HepG2 (cell line): ENCODE data around the gene PLXNC1. TPM values are rescaled to one million over a fixed set of nuclear protein-coding genes. Genes with fewer than 3 reads are reported as not detected.

Source experiments
- AGO2 ChIP-seq: fragments of 200-400 bp; formaldehyde crosslinking; optimal IDR thresholded peaks from 2 replicates; pipeline ENCODE3; 2017; ENCODE audit warnings: mild to moderate bottlenecking, low read depth, low read length, moderate library complexity
- E2F2 ChIP-seq: sonication (generic); formaldehyde crosslinking; IDR thresholded peaks from 2 replicates; pipeline ENCODE4 v1.4.0; 2020; ENCODE audit warnings: missing genetic modification reagents, borderline replicate concordance
- FOXC1 ChIP-seq: sonication (generic); formaldehyde crosslinking; IDR thresholded peaks from 2 replicates; pipeline ENCODE4 v1.8.0; 2022; ENCODE audit warnings: mild to moderate bottlenecking, missing genetic modification reagents, borderline replicate concordance
- HIVEP1 ChIP-seq: sonication (generic); formaldehyde crosslinking; IDR thresholded peaks from 2 replicates; pipeline ENCODE4 v1.4.0; 2020; ENCODE audit warnings: mild to moderate bottlenecking, missing genetic modification reagents
- KLF16 ChIP-seq, 2 experiments: sonication (generic) in 1 of 2; formaldehyde crosslinking in 1 of 2; IDR thresholded peaks; 2 replicates each; pipeline versions ENCODE4 v1.6.1 to v1.8.0; 2016 to 2023; ENCODE audit warnings: missing genetic modification reagents in 2 of 2, missing compliant biosample characterization in 1 of 2
- MTF2 ChIP-seq: sonication (generic); formaldehyde crosslinking; IDR thresholded peaks from 2 replicates; pipeline ENCODE4 v1.5.0; 2020; ENCODE audit warnings: missing genetic modification reagents, borderline replicate concordance
- MYPOP ChIP-seq: sonication (generic); formaldehyde crosslinking; IDR thresholded peaks from 2 replicates; pipeline ENCODE4 v1.8.1; 2023; ENCODE audit warnings: mild to moderate bottlenecking, moderate library complexity, missing genetic modification reagents
- NKX3-1 ChIP-seq: sonication (generic); formaldehyde crosslinking; IDR thresholded peaks from 2 replicates; pipeline ENCODE4 v1.5.0; 2020; ENCODE audit warnings: missing genetic modification reagents
- REL ChIP-seq: sonication (generic); formaldehyde crosslinking; conservative IDR thresholded peaks from 2 replicates; pipeline ENCODE4 v1.8.0; 2022; ENCODE audit warnings: mild to moderate bottlenecking, missing genetic modification reagents, moderate library complexity
- SKI ChIP-seq: fragments of 450-650 bp; IDR thresholded peaks from one replicate; pipeline ENCODE4 v1.6.1; 2018; ENCODE audit warnings: mild to moderate bottlenecking; ENCODE audit not compliant: partially characterized antibody
- SP4 ChIP-seq: sonication (generic); formaldehyde crosslinking; IDR thresholded peaks from 2 replicates; pipeline ENCODE4 v1.8.1; 2023; ENCODE audit warnings: mild to moderate bottlenecking, missing genetic modification reagents
- ZFAT ChIP-seq: sonication (generic); formaldehyde crosslinking; conservative IDR thresholded peaks from 2 replicates; pipeline ENCODE4 v1.8.1; 2023; ENCODE audit warnings: missing genetic modification reagents, inconsistent platforms
- ZNF10 ChIP-seq: sonication (generic); formaldehyde crosslinking; IDR thresholded peaks from 2 replicates; pipeline ENCODE4 v1.4.0; 2020; ENCODE audit warnings: mild to moderate bottlenecking, low read depth, missing genetic modification reagents, borderline replicate concordance
- ZNF18 ChIP-seq: sonication (generic); formaldehyde crosslinking; IDR thresholded peaks from 2 replicates; pipeline ENCODE4 v1.8.0; 2022; ENCODE audit warnings: mild to moderate bottlenecking, missing genetic modification reagents; ENCODE audit not compliant: insufficient replicate concordance
- ZNF232 ChIP-seq: sonication (generic); formaldehyde crosslinking; IDR thresholded peaks from 2 replicates; pipeline ENCODE4 v1.4.0; 2020; ENCODE audit warnings: missing genetic modification reagents, borderline replicate concordance
- ZNF484 ChIP-seq: sonication (generic); formaldehyde crosslinking; IDR thresholded peaks from 2 replicates; pipeline ENCODE4 v1.5.1; 2020; ENCODE audit warnings: mild to moderate bottlenecking, low read depth, missing genetic modification reagents, borderline replicate concordance
- ZNF687 ChIP-seq: sonication (generic); formaldehyde crosslinking; IDR thresholded peaks from 2 replicates; pipeline ENCODE4 v1.5.1; 2020; ENCODE audit warnings: mild to moderate bottlenecking, missing genetic modification reagents, moderate library complexity
- ZNF740 ChIP-seq: sonication (generic); formaldehyde crosslinking; IDR thresholded peaks from 2 replicates; pipeline ENCODE4 v1.4.0; 2020; ENCODE audit warnings: missing genetic modification reagents
- polyA plus RNA-seq, 8 experiments: library from polyadenylated mRNA; depleted of rRNA in 3 of 8; stranded (reverse) in 7 of 8; unstranded in 1 of 8; fragments of >200 nt; fragmentation: Illumina TruSeq in 4 of 8; extraction: Trizol in 4 of 8; gene quantifications; 2 replicates each; pipeline versions ENCODE4 v1.2.1 to v1.2.3, GENCODE V29; 2011 to 2016; ENCODE audit warnings: low read depth in 4 of 8, missing spikeins in 1 of 8, mixed read lengths in 1 of 8; ENCODE audit not compliant: insufficient read depth in 1 of 8
- total RNA-seq, 5 experiments: library from RNA; depleted of rRNA; stranded (reverse); fragments of >200 nt; fragmentation: Illumina TruSeq; extraction: Trizol; gene quantifications; 2 replicates each; pipeline ENCODE4 v1.2.3, GENCODE V29; 2016; ENCODE audit warnings: low read depth in 1 of 5
- TF ChIP-seq, protein P1 (sequence below): sonication (generic); formaldehyde crosslinking; IDR thresholded peaks from 2 replicates; pipeline ENCODE4 v1.5.0; 2020; ENCODE audit warnings: missing genetic modification reagents, mild to moderate bottlenecking, borderline replicate concordance

The PLXNC1 gene
- total and polyA plus RNA-seq, 2 of the 13 experiments (the other 11 are each of a cell fraction or from before 2014, with no cell fraction given), result 6.6 to 11.2 TPM

DNA sequence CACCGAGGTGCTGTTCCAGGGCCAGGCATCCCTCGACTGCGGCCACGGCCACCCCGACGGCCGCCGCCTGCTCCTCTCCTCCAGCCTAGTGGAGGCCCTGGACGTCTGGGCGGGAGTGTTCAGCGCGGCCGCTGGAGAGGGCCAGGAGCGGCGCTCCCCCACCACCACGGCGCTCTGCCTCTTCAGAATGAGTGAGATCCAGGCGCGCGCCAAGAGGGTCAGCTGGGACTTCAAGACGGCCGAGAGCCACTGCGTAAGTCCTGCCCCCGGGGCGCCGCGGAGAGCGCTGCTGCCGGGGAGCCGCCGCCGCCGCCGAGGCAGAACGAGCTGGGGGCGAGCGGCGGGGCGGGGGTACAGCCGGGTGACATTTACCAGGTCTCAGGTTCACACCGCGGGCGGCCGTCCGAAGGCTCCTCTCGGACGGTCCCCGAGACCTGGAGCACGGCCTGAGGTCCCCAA lies 1.4 kb downstream of the PLXNC1 start (continued):
- TF ChIP-seq FOXC1 (0 out of 2 replicates have a peak, but pooled peaks have one; percentile 5), NKX3-1 (peak; percentile 36; the same call in 1 of the 2 replicates), ZNF687 (CRISPR knock-in tag) (peak; percentile 39; the same call in 1 of the 2 replicates), ZNF232 (0 out of 2 replicates have a peak, but pooled peaks have one; percentile 28), ZNF484 (CRISPR knock-in tag) (0 out of 2 replicates have a peak, but pooled peaks have one; percentile 32), REL (0 out of 2 replicates have a peak, but pooled peaks have one; percentile 20), ZNF10 (CRISPR knock-in tag) (no peak), ZFAT (CRISPR knock-in tag) (0 out of 2 replicates have a peak, but pooled peaks have one; percentile 41), ZNF18 (no peak), MYPOP (0 out of 2 replicates have a peak, but pooled peaks have one; percentile 40), ZNF740 (peak; percentile 43; the same call in 1 of the 2 replicates), SP4 (CRISPR knock-in tag) (0 out of 2 replicates have a peak, but pooled peaks have one; percentile 29), KLF16 (CRISPR knock-in tag; IDR thresholded peaks at IDR 0.05) (peak in 1 of 2 experiments; percentile 5; a peak in 1 of 4 replicates), SKI (no peak), AGO2 (peak; percentile 35), HIVEP1 (CRISPR knock-in tag) (peak; percentile 54; the same call in 1 of the 2 replicates), E2F2 (no peak), MTF2 (CRISPR knock-in tag) (0 out of 2 replicates have a peak, but pooled peaks have one; percentile 44)
- TF ChIP-seq, protein P1, sequence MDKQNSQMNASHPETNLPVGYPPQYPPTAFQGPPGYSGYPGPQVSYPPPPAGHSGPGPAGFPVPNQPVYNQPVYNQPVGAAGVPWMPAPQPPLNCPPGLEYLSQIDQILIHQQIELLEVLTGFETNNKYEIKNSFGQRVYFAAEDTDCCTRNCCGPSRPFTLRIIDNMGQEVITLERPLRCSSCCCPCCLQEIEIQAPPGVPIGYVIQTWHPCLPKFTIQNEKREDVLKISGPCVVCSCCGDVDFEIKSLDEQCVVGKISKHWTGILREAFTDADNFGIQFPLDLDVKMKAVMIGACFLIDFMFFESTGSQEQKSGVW (CRISPR knock-in tag), result 0 out of 2 replicates have a peak, but pooled peaks have one; percentile 14
